CD8-positive, alpha-beta memory T cell (primary cell): ENCODE measurements around the gene FAM83B. TPM values are rescaled to one million over a fixed set of nuclear protein-coding genes. Genes with fewer than 3 reads are reported as not detected.

ENCODE experiments used
- CTCF ChIA-PET: fragments of 350-600 bp; sonication (Branson Sonifier 250); formaldehyde crosslinking; loops from one replicate; lab custom pipeline; 2021; ENCODE audit warnings: antibody characterized with exemption; lab: Charles Lee
- POLR2A ChIA-PET: fragments of 350-600 bp; sonication (Branson Sonifier 250); formaldehyde crosslinking; loops from one replicate; lab custom pipeline; 2021; ENCODE audit warnings: antibody characterized with exemption; lab: Charles Lee
- DNase-seq, 5 donors: peaks; one replicate each; pipeline versions ENCODE4 v3.0.0 to v3.0.0-alpha.2; 2020 to 2022; ENCODE audit warnings: mixed read lengths in 1 of 5
- H3K27ac ChIP-seq: one replicate; pipeline ENCODE4 v1.7.0; 2013; ENCODE audit warnings: low read depth, mild to moderate bottlenecking, low read length, moderate library complexity
- H3K27me3 ChIP-seq: 2 replicates; pipeline ENCODE4 v1.7.0; 2013; ENCODE audit warnings: low read length, mild to moderate bottlenecking; ENCODE audit not compliant: insufficient read depth, poor library complexity, severe bottlenecking
- H3K36me3 ChIP-seq: 2 replicates; pipeline ENCODE4 v1.7.0; 2013; ENCODE audit warnings: mild to moderate bottlenecking, low read length, moderate library complexity; ENCODE audit not compliant: insufficient read depth
- H3K4me1 ChIP-seq: 2 replicates; pipeline ENCODE4 v1.7.0; 2013; ENCODE audit warnings: mild to moderate bottlenecking, low read length, moderate library complexity; ENCODE audit not compliant: insufficient read depth
- H3K4me3 ChIP-seq: 2 replicates; pipeline ENCODE4 v1.7.0; 2013; ENCODE audit warnings: mild to moderate bottlenecking, low read length
- H3K9me3 ChIP-seq: 2 replicates; pipeline ENCODE4 v1.7.0; 2013; ENCODE audit warnings: mild to moderate bottlenecking, low read length
- H3K27ac Mint-ChIP-seq, 8 donors: one replicate each; pipeline ENCODE4 v1.8.0; 2020 to 2021; ENCODE audit warnings: mixed read lengths in 8 of 8, mild to moderate bottlenecking in 6 of 8, inconsistent platforms in 3 of 8, moderate library complexity in 3 of 8
- H3K27me3 Mint-ChIP-seq, 2 donors: one replicate each; pipeline ENCODE4 v1.8.0; 2020 to 2021; ENCODE audit warnings: mixed read lengths in 2 of 2, mild to moderate bottlenecking in 1 of 2, moderate library complexity in 1 of 2
- H3K36me3 Mint-ChIP-seq, 3 donors: one replicate each; pipeline ENCODE4 v1.8.0; 2020 to 2021; ENCODE audit warnings: mixed read lengths in 3 of 3, inconsistent platforms in 1 of 3, mild to moderate bottlenecking in 1 of 3
- H3K4me1 Mint-ChIP-seq, 3 donors: one replicate each; pipeline ENCODE4 v1.8.0; 2020 to 2021; ENCODE audit warnings: mixed read lengths in 3 of 3, inconsistent platforms in 1 of 3, mild to moderate bottlenecking in 1 of 3
- H3K4me3 Mint-ChIP-seq, 7 donors: one replicate each; pipeline ENCODE4 v1.8.0; 2020 to 2021; ENCODE audit warnings: mixed read lengths in 7 of 7, mild to moderate bottlenecking in 6 of 7, moderate library complexity in 4 of 7, inconsistent platforms in 2 of 7
- H3K9me3 Mint-ChIP-seq, 5 donors: one replicate each; pipeline ENCODE4 v1.8.0; 2020 to 2022; ENCODE audit warnings: mixed read lengths in 5 of 5, mild to moderate bottlenecking in 3 of 5, moderate library complexity in 2 of 5, inconsistent platforms in 1 of 5
- polyA plus RNA-seq: library from polyadenylated mRNA; unstranded; fragments of 300-500 nt; fragmentation: Illumina TruSeq; gene quantifications from one replicate; pipeline ENCODE4 v1.2.3, GENCODE V29; 2021
- total RNA-seq, 2 experiments: library from RNA; stranded (reverse); gene quantifications; one replicate each; pipeline ENCODE4 v1.2.3, GENCODE V29; 2021

The FAM83B gene
- total and polyA plus RNA-seq, 3 experiments from 2014 or later: not detected

GRCh38 chr6:54864272-54864671 is 17.7 kb downstream of the FAM83B start:
- POLR2A ChIA-PET: no interaction called here
- H3K4me3 Mint-ChIP-seq: no peak overlapping the region
- no peak overlapping the region for H3K27ac Mint-ChIP-seq

DNA sequence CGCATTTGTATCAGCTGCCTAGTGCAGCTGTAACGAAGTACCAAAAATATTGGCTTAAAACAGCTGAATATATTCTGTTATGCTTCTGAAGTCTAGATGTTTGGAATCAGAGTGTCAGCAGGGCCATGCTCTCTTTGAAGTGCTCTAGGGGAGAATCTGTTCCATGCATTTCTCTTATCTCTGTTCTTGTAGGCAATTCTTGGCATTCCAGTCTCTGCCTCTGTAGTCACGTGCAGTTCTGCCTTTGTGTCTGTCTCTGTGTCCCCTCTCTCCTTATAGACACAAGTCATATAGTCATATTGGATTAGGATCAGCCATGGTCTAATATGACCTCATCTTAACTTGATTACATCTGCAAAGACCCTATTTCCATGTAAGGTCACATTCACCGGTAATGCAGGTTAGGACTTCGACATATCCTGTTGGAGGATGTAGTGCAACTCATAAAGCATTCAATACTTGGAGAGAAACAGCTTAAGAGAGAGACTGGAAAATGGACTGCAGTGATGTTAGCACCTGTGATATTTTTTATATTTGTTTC is 18.6 kb downstream of the FAM83B start:
- Mint-ChIP-seq H3K36me3 (no peaks in the 10 kb centered on the region), H3K9me3 (peaks cover 3 to 7% (median 5%) of the 10 kb centered on the region in 5 donors), H3K4me3 (no peak overlapping the region), H3K27ac (no peak overlapping the region), H3K27me3 (no peaks in the 10 kb centered on the region), H3K4me1 (no peaks in the 10 kb centered on the region)
- CTCF ChIA-PET: no interaction called here
- Histone ChIP-seq H3K4me3 (no peak overlapping the region), H3K4me1 (no peaks in the 10 kb centered on the region), H3K36me3 (no peaks in the 10 kb centered on the region), H3K9me3 (no peaks in the 10 kb centered on the region), H3K27me3 (no peaks in the 10 kb centered on the region), H3K27ac (no peak overlapping the region)
- POLR2A ChIA-PET: no interaction called here
- DNase-seq: no peak

More at GRCh38 chr6:54864272-54864671, 17.7 kb downstream of the FAM83B start:
- no peaks in the 10 kb centered on the region for H3K36me3 Mint-ChIP-seq
- H3K9me3 ChIP-seq: no peaks in the 10 kb centered on the region
- no peak overlapping the region for H3K4me3 ChIP-seq
- no peaks in the 10 kb centered on the region for H3K4me1 Mint-ChIP-seq
- no peaks in the 10 kb centered on the region for H3K27me3 ChIP-seq
- H3K36me3 ChIP-seq: no peaks in the 10 kb centered on the region
- peaks cover under 1 to 9% (median 4%) of the 10 kb centered on the region in 5 donors for H3K9me3 Mint-ChIP-seq
- no peak overlapping the region for H3K27ac ChIP-seq
- CTCF ChIA-PET: no interaction called here
- no peak for DNase-seq
- no peaks in the 10 kb centered on the region for H3K27me3 Mint-ChIP-seq
- no peaks in the 10 kb centered on the region for H3K4me1 ChIP-seq

DNA sequence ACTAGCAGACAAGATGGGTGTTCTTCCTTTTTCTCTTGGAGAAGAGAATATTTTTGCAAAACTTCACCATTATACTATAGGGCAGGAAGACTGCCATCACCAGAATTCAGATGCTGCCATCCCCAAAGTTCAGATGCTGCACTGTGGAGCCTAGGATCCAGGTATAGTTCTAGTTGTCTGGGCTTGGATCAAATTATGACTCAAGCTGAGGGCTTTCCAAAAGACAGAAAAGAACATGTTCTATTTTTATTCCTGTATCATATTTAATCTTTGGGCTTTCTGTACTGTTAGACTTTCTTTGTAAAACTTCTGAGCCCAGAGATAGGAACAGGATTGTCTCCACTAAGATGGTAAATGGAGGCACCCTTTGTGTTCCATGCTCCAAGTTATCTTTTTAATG is 22.0 kb downstream of the FAM83B start:
- Mint-ChIP-seq H3K4me1 (no peaks in the 10 kb centered on the region), H3K36me3 (no peaks in the 10 kb centered on the region), H3K27ac (no peak overlapping the region), H3K4me3 (no peak overlapping the region), H3K9me3 (peaks cover 0 to 10% (median 4%) of the 10 kb centered on the region in 5 donors), H3K27me3 (no peaks in the 10 kb centered on the region)
- no peak for DNase-seq
- Histone ChIP-seq H3K36me3 (no peaks in the 10 kb centered on the region), H3K27ac (no peak overlapping the region), H3K4me3 (no peak overlapping the region), H3K4me1 (no peaks in the 10 kb centered on the region), H3K9me3 (no peaks in the 10 kb centered on the region), H3K27me3 (no peaks in the 10 kb centered on the region)
- ChIA-PET POLR2A (no interaction called here), CTCF (no interaction called here)

DNA sequence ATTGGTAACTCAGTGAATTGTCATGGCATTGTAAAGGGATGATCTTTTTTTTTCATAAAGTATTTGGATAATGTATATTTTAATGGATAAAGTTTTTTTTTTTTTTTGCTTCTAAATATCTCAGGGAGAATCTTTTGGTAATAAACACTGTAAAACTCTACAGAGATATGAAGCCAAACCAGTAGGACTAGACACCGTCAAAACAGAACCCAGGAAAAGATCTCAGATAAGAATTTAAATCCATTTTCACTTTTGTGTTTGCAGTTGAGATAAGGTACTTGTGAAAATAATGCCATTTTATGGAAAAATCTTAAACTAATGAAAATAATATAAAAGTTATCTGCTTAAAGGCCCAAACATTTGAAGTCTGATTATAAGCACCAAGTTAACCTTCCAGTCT is 27.0 kb downstream of the FAM83B start:
- Histone ChIP-seq H3K36me3 (no peaks in the 10 kb centered on the region), H3K27ac (no peak overlapping the region), H3K27me3 (no peaks in the 10 kb centered on the region), H3K9me3 (no peaks in the 10 kb centered on the region), H3K4me1 (no peaks in the 10 kb centered on the region), H3K4me3 (no peak overlapping the region)
- ChIA-PET POLR2A (no interaction called here), CTCF (no interaction called here)
- Mint-ChIP-seq H3K27me3 (no peaks in the 10 kb centered on the region), H3K9me3 (peaks cover 0 to 10% (median 4%) of the 10 kb centered on the region in 5 donors), H3K27ac (no peak overlapping the region), H3K4me1 (no peaks in the 10 kb centered on the region), H3K4me3 (no peak overlapping the region), H3K36me3 (no peaks in the 10 kb centered on the region)
- no peak for DNase-seq

- Histone ChIP-seq H3K4me3 (no peak overlapping the region), H3K9me3 (no peaks in the 10 kb centered on the region), H3K27ac (no peak overlapping the region), H3K4me1 (no peaks in the 10 kb centered on the region), H3K36me3 (no peaks in the 10 kb centered on the region), H3K27me3 (no peaks in the 10 kb centered on the region)
- DNase-seq: no peak
- CTCF ChIA-PET: no interaction called here
- no peaks in the 10 kb centered on the region for H3K4me1 Mint-ChIP-seq
- H3K4me3 Mint-ChIP-seq: no peak overlapping the region
- peaks cover 0 to 7% (median under 1%) of the 10 kb centered on the region in 5 donors for H3K9me3 Mint-ChIP-seq
- POLR2A ChIA-PET: no interaction called here
- H3K36me3 Mint-ChIP-seq: no peaks in the 10 kb centered on the region
- H3K27ac Mint-ChIP-seq: no peak overlapping the region
- H3K27me3 Mint-ChIP-seq: no peaks in the 10 kb centered on the region
These were observed 27.9 kb downstream of the FAM83B start for GRCh38 chr6:54874349-54875048.

- no peaks in the 10 kb centered on the region for H3K4me1 Mint-ChIP-seq
- DNase-seq: no peak
- CTCF ChIA-PET: no interaction called here
These were observed 29.0 kb downstream of the FAM83B start for GRCh38 chr6:54875539-54875938.

DNA sequence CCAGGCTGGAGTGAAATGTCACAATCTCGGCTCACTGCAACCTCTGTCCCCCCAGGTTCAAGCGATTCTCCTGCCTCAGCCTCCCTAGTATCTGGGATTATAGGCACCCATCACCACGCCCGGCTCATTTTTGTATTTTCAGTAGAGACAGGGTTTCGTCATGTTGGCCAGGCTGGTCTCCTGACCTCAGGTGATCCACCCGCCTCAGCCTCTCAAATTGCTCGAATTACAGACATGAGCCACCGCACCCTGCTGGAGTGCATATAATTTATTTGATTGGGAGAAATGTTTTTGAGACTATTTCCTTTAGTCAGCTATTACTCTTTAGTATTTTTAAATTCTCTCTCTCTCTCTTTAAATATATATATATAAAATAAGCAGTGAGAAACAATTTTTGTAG is 29.8 kb downstream of the FAM83B start:
- CTCF ChIA-PET: no interaction called here
- H3K27ac Mint-ChIP-seq: no peak overlapping the region

More at GRCh38 chr6:54875539-54875938, 29.0 kb downstream of the FAM83B start:
- no peaks in the 10 kb centered on the region for H3K36me3 Mint-ChIP-seq
- Histone ChIP-seq H3K9me3 (no peaks in the 10 kb centered on the region), H3K36me3 (no peaks in the 10 kb centered on the region), H3K4me1 (no peaks in the 10 kb centered on the region), H3K27ac (no peak overlapping the region), H3K4me3 (no peak overlapping the region), H3K27me3 (no peaks in the 10 kb centered on the region)
- H3K4me3 Mint-ChIP-seq: no peak overlapping the region
- H3K9me3 Mint-ChIP-seq: peaks cover 0 to 6% (median 0%) of the 10 kb centered on the region in 5 donors
- POLR2A ChIA-PET: no interaction called here
- no peaks in the 10 kb centered on the region for H3K27me3 Mint-ChIP-seq
- no peak overlapping the region for H3K27ac Mint-ChIP-seq

DNA sequence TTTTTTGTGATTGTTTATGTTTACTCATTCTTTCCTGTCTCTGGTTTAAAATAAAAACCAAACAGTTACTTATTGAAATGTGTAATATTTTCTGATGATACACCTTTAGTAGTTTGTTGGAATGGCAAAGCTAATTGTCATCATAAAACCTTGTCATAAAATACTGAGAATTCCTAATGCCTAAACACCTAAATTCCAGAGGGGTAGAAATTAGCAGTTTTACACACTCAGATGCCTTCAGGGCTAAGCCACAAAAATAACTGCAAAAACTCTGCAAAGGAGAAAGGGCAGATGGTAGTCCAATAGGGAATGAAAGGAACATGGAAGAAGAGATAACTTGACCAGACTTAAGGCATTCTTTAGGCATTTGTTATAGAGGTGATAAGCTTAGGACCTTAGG is 30.3 kb downstream of the FAM83B start:
- Mint-ChIP-seq H3K4me3 (no peak overlapping the region), H3K4me1 (no peaks in the 10 kb centered on the region), H3K27me3 (no peaks in the 10 kb centered on the region), H3K9me3 (peaks cover 0 to 15% (median 0%) of the 10 kb centered on the region in 5 donors), H3K36me3 (no peaks in the 10 kb centered on the region), H3K27ac (no peak overlapping the region)
- Histone ChIP-seq H3K27me3 (no peaks in the 10 kb centered on the region), H3K4me1 (no peaks in the 10 kb centered on the region), H3K9me3 (no peaks in the 10 kb centered on the region), H3K36me3 (no peaks in the 10 kb centered on the region), H3K4me3 (no peak overlapping the region), H3K27ac (no peak overlapping the region)
- ChIA-PET POLR2A (no interaction called here), CTCF (no interaction called here)
- no peak for DNase-seq

More for the DNA sequence above, 29.8 kb downstream of the FAM83B start:
- Histone ChIP-seq H3K4me1 (no peaks in the 10 kb centered on the region), H3K36me3 (no peaks in the 10 kb centered on the region), H3K4me3 (no peak overlapping the region), H3K27me3 (no peaks in the 10 kb centered on the region), H3K27ac (no peak overlapping the region), H3K9me3 (no peaks in the 10 kb centered on the region)
- no peak for DNase-seq
- Mint-ChIP-seq H3K4me1 (no peaks in the 10 kb centered on the region), H3K36me3 (no peaks in the 10 kb centered on the region), H3K27me3 (no peaks in the 10 kb centered on the region), H3K9me3 (peaks cover 0 to 14% (median 0%) of the 10 kb centered on the region in 5 donors), H3K4me3 (no peak overlapping the region)
- POLR2A ChIA-PET: no interaction called here
